ENCODE results near the gene SVBP. TPM values are rescaled to one million over a fixed set of nuclear protein-coding genes. Genes with fewer than 3 reads are reported as not detected.
"Not testable (repeated sequence)": the region's sequence is repeated elsewhere in the genome, so short reads cannot be mapped to it uniquely, and the experiment has no call there.

Gene SVBP
- total RNA-seq, 1 experiment from 2014 or later: 18.6 TPM

DNA sequence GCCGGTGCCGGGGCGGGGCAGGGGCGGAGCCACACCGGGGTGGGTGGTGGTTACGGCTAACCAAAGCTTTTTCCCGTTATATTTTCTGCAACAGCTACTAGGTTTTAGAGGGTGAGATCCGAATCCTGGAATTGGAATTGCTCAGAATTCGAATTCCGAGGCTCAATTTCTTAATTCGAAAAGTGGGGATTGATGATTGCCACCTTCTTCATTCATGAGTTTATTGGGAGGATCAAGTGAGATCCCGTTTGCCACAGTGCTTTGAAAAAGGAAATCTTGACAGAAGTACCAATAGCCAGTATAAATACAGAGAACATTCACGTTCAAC, 207 bp upstream of the SVBP start:
- peaks cover 5% of the 10 kb centered on the region for H3K36me3 Mint-ChIP-seq (ENCODE audit: insufficient read depth, unreplicated experiment)
- CTCF ChIA-PET: no interaction called here
- no peaks in the 10 kb centered on the region for H3K27me3 ChIP-seq (replicated peaks; ENCODE audit: control insufficient read depth, insufficient read depth, low read length)
- H3K36me3 ChIP-seq (ENCODE audit: control insufficient read depth, insufficient read depth, low read length): no peaks in the 10 kb centered on the region
- H3K4me3 Mint-ChIP-seq (ENCODE audit: unreplicated experiment): peak overlapping the region; percentile 87
- POLR2A ChIA-PET: interaction anchor here (0.6 to 3.0 kb wide), 2 partner anchors 29 to 54 kb away, joined by 3 to 13 read pairs; partner anchors contain the start of gene ZNF691
- TF ChIP-seq, protein P1, sequence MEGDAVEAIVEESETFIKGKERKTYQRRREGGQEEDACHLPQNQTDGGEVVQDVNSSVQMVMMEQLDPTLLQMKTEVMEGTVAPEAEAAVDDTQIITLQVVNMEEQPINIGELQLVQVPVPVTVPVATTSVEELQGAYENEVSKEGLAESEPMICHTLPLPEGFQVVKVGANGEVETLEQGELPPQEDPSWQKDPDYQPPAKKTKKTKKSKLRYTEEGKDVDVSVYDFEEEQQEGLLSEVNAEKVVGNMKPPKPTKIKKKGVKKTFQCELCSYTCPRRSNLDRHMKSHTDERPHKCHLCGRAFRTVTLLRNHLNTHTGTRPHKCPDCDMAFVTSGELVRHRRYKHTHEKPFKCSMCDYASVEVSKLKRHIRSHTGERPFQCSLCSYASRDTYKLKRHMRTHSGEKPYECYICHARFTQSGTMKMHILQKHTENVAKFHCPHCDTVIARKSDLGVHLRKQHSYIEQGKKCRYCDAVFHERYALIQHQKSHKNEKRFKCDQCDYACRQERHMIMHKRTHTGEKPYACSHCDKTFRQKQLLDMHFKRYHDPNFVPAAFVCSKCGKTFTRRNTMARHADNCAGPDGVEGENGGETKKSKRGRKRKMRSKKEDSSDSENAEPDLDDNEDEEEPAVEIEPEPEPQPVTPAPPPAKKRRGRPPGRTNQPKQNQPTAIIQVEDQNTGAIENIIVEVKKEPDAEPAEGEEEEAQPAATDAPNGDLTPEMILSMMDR (IDR thresholded peaks at IDR 0.05; ENCODE audit: insufficient read depth in 1 of 2, low read depth in 1 of 2, low read length in 1 of 2, severe bottlenecking in 1 of 2, unreplicated experiment in 1 of 2): no peak
- no peaks in the 10 kb centered on the region for H3K9me3 ChIP-seq
- H3K27me3 Mint-ChIP-seq (ENCODE audit: insufficient read depth, unreplicated experiment): no peaks in the 10 kb centered on the region
- H3K9me3 Mint-ChIP-seq (ENCODE audit: unreplicated experiment): no peaks in the 10 kb centered on the region
- peaks cover 7% of the 10 kb centered on the region for H3K4me1 Mint-ChIP-seq (ENCODE audit: low read depth, unreplicated experiment)
- intact Hi-C loops (cut with micrococcal nuclease; ENCODE audit: unreplicated experiment): no loop called here
- DNase-seq: no peak
- no peak overlapping the region for H3K27ac Mint-ChIP-seq (ENCODE audit: unreplicated experiment)
- peaks cover 6% of the 10 kb centered on the region; the same call in 1 of the 2 replicates for H3K4me1 ChIP-seq
- BruUV-seq (replicated peaks): no TSS peak
- peak overlapping the region; percentile 19; the same call in 1 of the 2 replicates for H3K4me3 ChIP-seq (ENCODE audit: low read depth, low read length)

DNA sequence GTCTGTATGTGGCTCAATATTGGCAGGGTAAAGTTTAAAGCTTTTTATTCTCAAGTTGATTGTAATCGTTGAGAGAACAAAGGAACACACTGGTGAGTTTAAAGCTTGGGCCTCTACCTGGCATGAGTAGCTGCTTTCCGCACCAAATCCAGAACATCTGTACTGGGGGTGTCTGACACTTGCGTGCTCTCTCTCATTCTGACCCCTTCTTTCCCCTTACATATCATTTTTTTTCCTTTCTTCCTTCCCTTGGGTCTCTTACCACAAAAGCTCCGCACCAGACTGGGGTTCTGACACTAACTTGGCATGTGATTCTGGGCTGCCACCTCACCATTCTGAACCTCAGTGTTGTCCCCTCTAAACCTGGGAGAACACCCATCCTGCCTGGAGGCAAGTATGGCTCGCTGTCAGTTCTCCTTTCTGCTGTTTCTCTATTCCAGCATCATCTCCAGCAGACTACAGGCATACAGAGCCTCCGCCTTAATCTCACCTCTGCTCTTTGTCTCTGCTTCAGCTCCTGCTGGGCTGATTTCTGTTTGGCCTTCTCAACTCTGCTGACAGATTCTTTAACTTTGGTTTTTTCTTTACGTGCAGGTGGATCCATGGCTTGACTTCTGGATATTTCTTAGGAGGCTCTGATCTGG, 1.1 kb downstream of the SVBP start:
- no peaks in the 10 kb centered on the region for H3K27me3 ChIP-seq (replicated peaks; ENCODE audit: control insufficient read depth, insufficient read depth, low read length)
- ChIA-PET POLR2A (interaction anchor here (3.0 kb wide), 1 partner anchor 30 kb away, joined by 13 read pairs; the partner anchor contains the start of gene ZNF691), CTCF (interaction anchor here (1.4 kb wide), 1 partner anchor 30 kb away, joined by 3 read pairs; the partner anchor contains the start of gene ZNF691)
- H3K9me3 Mint-ChIP-seq (ENCODE audit: unreplicated experiment): no peaks in the 10 kb centered on the region
- H3K9me3 ChIP-seq: no peaks in the 10 kb centered on the region
- H3K4me3 ChIP-seq (ENCODE audit: low read depth, low read length): peak overlapping the region; percentile 70
- TF ChIP-seq, protein P1 (IDR thresholded peaks at IDR 0.05; ENCODE audit: insufficient read depth in 1 of 2, low read depth in 1 of 2, low read length in 1 of 2, severe bottlenecking in 1 of 2, unreplicated experiment in 1 of 2): no peak
- peak overlapping the region; percentile 64 for H3K27ac Mint-ChIP-seq (ENCODE audit: unreplicated experiment)
- intact Hi-C loops (cut with micrococcal nuclease; ENCODE audit: unreplicated experiment): no loop called here
- peak overlapping the region; percentile 87 for H3K4me3 Mint-ChIP-seq (ENCODE audit: unreplicated experiment)
- H3K36me3 ChIP-seq (ENCODE audit: control insufficient read depth, insufficient read depth, low read length): no peaks in the 10 kb centered on the region
- TSS peak; percentile 71 for BruUV-seq (replicated peaks)
- peaks cover 5% of the 10 kb centered on the region for H3K36me3 Mint-ChIP-seq (ENCODE audit: insufficient read depth, unreplicated experiment)
- peaks cover 6% of the 10 kb centered on the region; the same call in 1 of the 2 replicates for H3K4me1 ChIP-seq
- no peak for DNase-seq
- H3K27me3 Mint-ChIP-seq (ENCODE audit: insufficient read depth, unreplicated experiment): no peaks in the 10 kb centered on the region
- peaks cover 7% of the 10 kb centered on the region for H3K4me1 Mint-ChIP-seq (ENCODE audit: low read depth, unreplicated experiment)

DNA sequence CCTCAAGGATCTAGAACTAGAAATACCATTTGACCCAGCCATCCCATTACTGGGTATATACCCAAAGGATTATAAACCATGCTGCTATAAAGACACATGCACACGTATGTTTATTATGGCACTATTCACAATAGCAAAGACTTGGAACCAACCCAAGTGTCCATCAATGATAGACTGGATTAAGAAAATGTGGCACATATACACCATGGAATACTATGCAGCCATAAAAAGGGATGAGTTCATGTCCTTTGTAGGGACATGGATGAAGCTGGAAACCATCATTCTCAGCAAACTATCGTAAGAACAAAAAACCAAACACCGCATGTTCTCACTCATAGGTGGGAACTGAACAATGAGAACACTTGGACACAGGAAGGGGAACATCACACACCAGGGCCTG, 2.4 kb downstream of the SVBP start:
- H3K4me1 Mint-ChIP-seq (ENCODE audit: low read depth, unreplicated experiment); H3K36me3 Mint-ChIP-seq (ENCODE audit: insufficient read depth, unreplicated experiment); DNase-seq; H3K9me3 Mint-ChIP-seq (ENCODE audit: unreplicated experiment); H3K4me3 ChIP-seq (ENCODE audit: low read depth, low read length); intact Hi-C loops (cut with micrococcal nuclease; ENCODE audit: unreplicated experiment); H3K4me1 ChIP-seq; H3K27ac Mint-ChIP-seq (ENCODE audit: unreplicated experiment); H3K9me3 ChIP-seq; H3K27me3 ChIP-seq (replicated peaks; ENCODE audit: control insufficient read depth, insufficient read depth, low read length); H3K27me3 Mint-ChIP-seq (ENCODE audit: insufficient read depth, unreplicated experiment); CTCF ChIA-PET; H3K4me3 Mint-ChIP-seq (ENCODE audit: unreplicated experiment); BruUV-seq (replicated peaks); H3K36me3 ChIP-seq (ENCODE audit: control insufficient read depth, insufficient read depth, low read length); POLR2A ChIA-PET: not testable (repeated sequence)
